ENCODE measurements around the gene WDR45B. TPM values are rescaled to one million over a fixed set of nuclear protein-coding genes. Genes with fewer than 3 reads are reported as not detected.

Gene WDR45B
- polyA plus RNA-seq, 1 of the 3 experiments (the other 2 are of a cell fraction), result 171 TPM

GRCh38 chr17:82602986-82603710, 45.1 kb downstream of the WDR45B start:
- no peak overlapping the region for H2AFZ ChIP-seq (ENCODE audit: low read depth)
- DNase-seq, result peak; percentile 22
- H3K9me3 ChIP-seq, result no peaks in the 10 kb centered on the region
- no peaks in the 10 kb centered on the region for H3K9me2 ChIP-seq
- no peaks in the 10 kb centered on the region for H4K20me1 ChIP-seq (ENCODE audit: insufficient read depth)
- H3K36me3 ChIP-seq (replicated peaks in 1 of 2; ENCODE audit: control insufficient read depth in 1 of 2, insufficient read depth in 2 of 2, low read length in 1 of 2), result peaks cover 49 to 68% of the 10 kb centered on the region in 2 experiments
- no peak overlapping the region for H3K4me3 ChIP-seq (ENCODE audit: low read depth in 2 of 2, low read length in 1 of 2)
- no peaks in the 10 kb centered on the region for H3K27me3 ChIP-seq (ENCODE audit: insufficient read depth)
- POLR2A ChIA-PET, result no interaction called here
- H3K27ac ChIP-seq (ENCODE audit: low read depth in 2 of 2, low read length in 1 of 2), result no peak overlapping the region
- 92% methylated on average over 20 of the region's 20 CpGs for WGBS (ENCODE audit: low lambda C conversion rate)
- H3K4me1 ChIP-seq (ENCODE audit: control insufficient read depth in 1 of 2, insufficient read depth in 2 of 2, low read depth in 1 of 2, low read length in 1 of 2), result no peaks in the 10 kb centered on the region; a peak in 1 of 4 replicates
- no peak overlapping the region for H3K4me2 ChIP-seq
- H3K79me2 ChIP-seq (ENCODE audit: insufficient read depth), result peaks cover 22% of the 10 kb centered on the region
- TF ChIP-seq SIN3A (IDR thresholded peaks at IDR 0.05; ENCODE audit: borderline replicate concordance, low read depth, low read length) (no peak), YY1 (IDR thresholded peaks at IDR 0.05; ENCODE audit: low read depth) (no peak), FOXM1 (IDR thresholded peaks at IDR 0.05; ENCODE audit: low read depth) (no peak), MEF2A (IDR thresholded peaks at IDR 0.05; ENCODE audit: borderline replicate concordance, low read depth) (no peak), RXRA (IDR thresholded peaks at IDR 0.05; ENCODE audit: borderline replicate concordance, low read depth) (no peak), GABPA (IDR thresholded peaks at IDR 0.05; ENCODE audit: low read depth) (no peak), PBX3 (IDR thresholded peaks at IDR 0.05) (no peak), IRF3 (IDR thresholded peaks at IDR 0.05; ENCODE audit: low read depth, low read length) (no peak), GATA2 (CRISPR knock-in tag; IDR thresholded peaks at IDR 0.05) (no peak), EP300 (IDR thresholded peaks at IDR 0.05; ENCODE audit: borderline replicate concordance in 1 of 2, low read depth in 1 of 2, low read length in 1 of 2) (no peak)
- TF ChIP-seq, protein P1, sequence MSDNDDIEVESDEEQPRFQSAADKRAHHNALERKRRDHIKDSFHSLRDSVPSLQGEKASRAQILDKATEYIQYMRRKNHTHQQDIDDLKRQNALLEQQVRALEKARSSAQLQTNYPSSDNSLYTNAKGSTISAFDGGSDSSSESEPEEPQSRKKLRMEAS (IDR thresholded peaks at IDR 0.05; ENCODE audit: low read depth), result no peak
- H3K9ac ChIP-seq, result no peak overlapping the region
- H3F3A ChIP-seq (replicated peaks; ENCODE audit: insufficient read depth), result peaks cover 7% of the 10 kb centered on the region
- CTCF ChIA-PET, result interaction anchor here (0.6 to 0.9 kb wide), 2 partner anchors 10 to 17 kb away, joined by 3 read pairs; no protein-coding TSS in a partner anchor

DNA sequence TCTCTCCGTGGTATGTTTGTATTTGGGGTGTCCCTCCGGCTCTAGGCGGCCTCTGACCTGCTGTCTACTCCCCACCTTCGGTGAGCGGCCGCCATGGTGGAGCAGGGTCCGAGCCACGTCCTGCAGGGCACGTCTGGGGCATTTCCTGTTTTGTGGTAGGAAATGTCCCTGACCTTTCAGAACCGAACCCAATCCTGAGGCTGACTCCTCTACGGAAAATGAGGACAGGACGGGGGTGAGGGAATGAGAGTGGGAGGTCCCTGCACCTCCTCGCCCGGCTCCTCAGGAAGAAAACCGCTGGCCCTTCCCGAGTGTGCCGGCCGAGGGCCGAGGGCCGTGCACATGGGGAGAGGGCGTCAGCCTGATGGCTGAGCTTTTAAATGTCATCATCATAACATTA, 45.8 kb downstream of the WDR45B start:
- H3K79me2 ChIP-seq (ENCODE audit: insufficient read depth), result peaks cover 18% of the 10 kb centered on the region
- no peak overlapping the region for H3K27ac ChIP-seq (ENCODE audit: low read depth in 2 of 2, low read length in 1 of 2)
- peaks cover 50 to 68% of the 10 kb centered on the region in 2 experiments for H3K36me3 ChIP-seq (replicated peaks in 1 of 2; ENCODE audit: control insufficient read depth in 1 of 2, insufficient read depth in 2 of 2, low read length in 1 of 2)
- H2AFZ ChIP-seq (ENCODE audit: low read depth), result no peak overlapping the region
- peak; percentile 39 for DNase-seq
- no peak overlapping the region for H3K9ac ChIP-seq
- H3F3A ChIP-seq (replicated peaks; ENCODE audit: insufficient read depth), result peaks cover 13% of the 10 kb centered on the region
- H3K4me2 ChIP-seq, result no peak overlapping the region
- H3K4me1 ChIP-seq (ENCODE audit: control insufficient read depth in 1 of 2, insufficient read depth in 2 of 2, low read depth in 1 of 2, low read length in 1 of 2), result no peaks in the 10 kb centered on the region; a peak in 1 of 4 replicates
- H3K4me3 ChIP-seq (ENCODE audit: low read depth in 2 of 2, low read length in 1 of 2), result no peak overlapping the region
- H3K27me3 ChIP-seq (ENCODE audit: insufficient read depth), result no peaks in the 10 kb centered on the region
- no peaks in the 10 kb centered on the region for H4K20me1 ChIP-seq (ENCODE audit: insufficient read depth)
- CTCF ChIA-PET, result interaction anchor here (0.6 to 1.5 kb wide), 2 partner anchors 9 to 17 kb away, joined by 3 to 4 read pairs; no protein-coding TSS in a partner anchor
- WGBS (ENCODE audit: low lambda C conversion rate), result 92% methylated on average over 21 of the region's 21 CpGs
- POLR2A ChIA-PET, result no interaction called here
- H3K9me3 ChIP-seq, result no peaks in the 10 kb centered on the region
- no peaks in the 10 kb centered on the region for H3K9me2 ChIP-seq
- TF ChIP-seq SMC3 (IDR thresholded peaks at IDR 0.05; ENCODE audit: low read depth, low read length), result no peak
- TF ChIP-seq NRF1 (IDR thresholded peaks at IDR 0.05; ENCODE audit: low read depth, low read length), result no peak
- no peak for TF ChIP-seq ELF1 (IDR thresholded peaks at IDR 0.05)
- no peak for TF ChIP-seq CTCF (IDR thresholded peaks at IDR 0.05)
- TF ChIP-seq, protein P1 (IDR thresholded peaks at IDR 0.05; ENCODE audit: low read depth), result no peak
- TF ChIP-seq EP300 (IDR thresholded peaks at IDR 0.05; ENCODE audit: borderline replicate concordance in 1 of 2, low read depth in 1 of 2, low read length in 1 of 2), result no peak
- no peak for TF ChIP-seq TCF12 (IDR thresholded peaks at IDR 0.05)
- no peak for TF ChIP-seq YY1 (IDR thresholded peaks at IDR 0.05; ENCODE audit: low read depth)
- no peak for TF ChIP-seq FOXM1 (IDR thresholded peaks at IDR 0.05; ENCODE audit: low read depth)
- TF ChIP-seq FOSL2 (IDR thresholded peaks at IDR 0.05; ENCODE audit: borderline replicate concordance, low read depth), result no peak
- no peak for TF ChIP-seq RAD21 (IDR thresholded peaks at IDR 0.05; ENCODE audit: low read length)
- TF ChIP-seq MXI1 (IDR thresholded peaks at IDR 0.05; ENCODE audit: low read depth, low read length), result no peak
- TF ChIP-seq, protein P2, sequence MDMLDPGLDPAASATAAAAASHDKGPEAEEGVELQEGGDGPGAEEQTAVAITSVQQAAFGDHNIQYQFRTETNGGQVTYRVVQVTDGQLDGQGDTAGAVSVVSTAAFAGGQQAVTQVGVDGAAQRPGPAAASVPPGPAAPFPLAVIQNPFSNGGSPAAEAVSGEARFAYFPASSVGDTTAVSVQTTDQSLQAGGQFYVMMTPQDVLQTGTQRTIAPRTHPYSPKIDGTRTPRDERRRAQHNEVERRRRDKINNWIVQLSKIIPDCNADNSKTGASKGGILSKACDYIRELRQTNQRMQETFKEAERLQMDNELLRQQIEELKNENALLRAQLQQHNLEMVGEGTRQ (IDR thresholded peaks at IDR 0.05; ENCODE audit: borderline replicate concordance, low read depth, low read length), result no peak

Measured in SK-N-SH (cell line).